Inferior parietal cortex (tissue), 1 donor: ENCODE results near the gene CARS1.

Source experiments
- DNase-seq: peaks from one replicate; pipeline ENCODE4 v3.0.0-alpha.2; 2016; ENCODE audit errors: extremely low spot score

Gene CARS1

GRCh38 chr11:3040881-3041280, 16.3 kb downstream of the CARS1 start:
- DNase-seq = no peak

DNA sequence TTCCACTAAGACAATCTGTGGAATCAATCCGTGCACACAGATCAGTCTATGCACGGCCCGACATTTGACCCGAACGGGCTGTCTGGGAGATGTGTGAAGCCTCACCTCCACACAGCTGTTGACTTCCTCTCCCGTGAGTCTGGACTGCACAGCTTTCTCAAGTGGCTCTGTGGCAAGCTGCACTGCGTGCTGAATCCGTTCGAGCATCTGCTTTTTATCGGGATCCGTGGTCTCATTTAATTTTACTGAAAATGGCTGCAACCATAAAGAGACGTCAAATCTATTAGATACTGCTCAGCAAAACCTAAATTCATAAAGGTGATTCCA, 19.3 kb downstream of the CARS1 start:
- no peak for DNase-seq

GRCh38 chr11:3037040-3037944, 19.9 kb downstream of the CARS1 start:
- DNase-seq = peak; percentile 92

GRCh38 chr11:3036419-3036818, 20.8 kb downstream of the CARS1 start:
- no peak for DNase-seq

GRCh38 chr11:3035333-3035732, 21.9 kb downstream of the CARS1 start:
- no peak for DNase-seq

- DNase-seq = no peak
These were observed 26.7 kb downstream of the CARS1 start for GRCh38 chr11:3030289-3031070.

DNA sequence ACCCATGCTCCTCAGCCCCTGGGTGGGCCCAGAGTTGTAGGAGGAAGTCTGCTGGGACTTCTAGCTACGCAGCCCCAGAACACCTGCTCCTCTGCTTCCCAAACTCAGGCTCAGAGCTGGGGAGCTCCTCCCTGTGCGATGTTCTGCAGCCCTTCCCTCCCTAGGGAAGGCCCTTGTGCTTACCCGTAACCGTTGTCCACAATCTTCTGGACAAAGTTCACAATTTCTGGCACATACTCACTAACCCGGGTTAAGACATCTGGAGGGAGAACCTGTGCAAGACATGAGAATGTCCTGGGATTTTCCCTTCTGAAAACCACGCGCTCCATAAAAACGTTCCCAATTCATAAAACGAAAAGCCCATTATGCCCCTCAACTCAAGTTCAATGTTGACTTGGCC, 28.4 kb downstream of the CARS1 start:
- no peak for DNase-seq

DNA sequence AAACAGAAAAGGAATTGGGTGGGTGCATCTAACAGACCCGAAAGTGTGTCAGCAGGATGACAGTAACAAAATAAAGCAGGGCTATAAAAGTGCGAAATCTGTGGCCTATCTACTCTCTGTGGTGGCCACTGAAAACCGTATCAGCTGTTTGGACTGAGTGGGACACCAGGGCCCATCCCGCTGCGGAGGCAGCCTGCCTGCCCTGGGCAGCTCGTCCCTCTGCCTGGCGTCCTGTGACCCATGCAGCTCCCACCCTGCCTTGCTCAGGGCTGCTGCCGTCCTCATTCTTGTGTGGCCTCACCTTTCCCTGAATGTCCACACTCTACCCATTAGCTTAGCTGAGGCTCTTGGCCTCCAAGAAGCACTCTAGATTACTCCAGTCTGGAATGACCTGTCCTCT, 30.4 kb downstream of the CARS1 start:
- DNase-seq = no peak

DNA sequence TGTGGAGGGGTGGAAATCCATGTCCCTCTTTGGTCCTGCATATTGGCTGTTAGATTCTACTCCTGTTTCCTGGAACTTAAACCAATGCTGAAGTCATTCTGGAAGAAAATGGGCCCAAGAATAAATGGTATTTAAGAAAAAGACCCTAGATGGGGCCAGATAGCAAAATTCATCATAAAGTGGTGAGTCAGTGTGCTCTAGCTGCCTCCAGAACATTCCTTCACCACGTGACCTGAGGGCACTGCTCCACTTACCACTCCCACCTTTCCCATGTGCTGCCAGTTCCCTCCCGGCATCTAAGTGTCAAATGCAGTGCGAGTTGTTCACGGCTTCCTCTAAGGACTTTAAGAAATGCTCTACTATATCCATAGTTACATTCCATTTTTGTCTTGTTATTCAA, 34.2 kb downstream of the CARS1 start:
- no peak for DNase-seq

DNA sequence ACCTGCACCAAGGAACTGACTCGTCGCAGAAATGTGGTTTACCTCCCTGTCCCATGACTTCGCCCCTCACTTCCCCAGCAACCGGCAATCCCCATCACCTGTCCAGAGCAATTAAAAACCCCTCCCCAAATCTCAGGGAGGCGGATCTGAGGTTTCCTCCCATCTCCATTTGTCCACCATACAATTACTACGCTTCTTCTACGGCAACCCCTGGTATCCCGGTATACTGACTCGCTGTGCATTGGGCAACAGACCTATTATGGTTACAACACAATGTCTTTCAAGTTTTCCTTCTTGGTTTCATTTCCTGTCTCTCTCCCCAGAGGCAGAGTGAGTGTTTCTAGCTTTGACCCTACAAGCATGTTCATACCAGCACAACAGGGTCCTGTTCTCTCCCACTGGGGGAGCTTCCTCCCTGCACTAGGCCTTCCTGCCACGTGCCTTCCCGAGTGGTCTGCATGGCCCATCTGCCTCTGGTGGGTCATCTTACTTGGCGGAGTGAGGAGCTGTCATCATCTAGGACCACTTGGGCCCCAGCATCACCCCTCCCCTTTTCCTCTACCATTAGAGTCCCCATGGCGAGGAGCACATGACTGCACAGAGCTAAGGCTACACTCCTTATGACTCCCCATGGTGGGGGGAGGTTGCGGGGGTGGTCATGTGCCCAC, 34.8 kb downstream of the CARS1 start:
- no peak for DNase-seq

- peak; percentile 60 for DNase-seq
These were observed 36.1 kb downstream of the CARS1 start for GRCh38 chr11:3021125-3021524.

GRCh38 chr11:3020011-3020410, 37.2 kb downstream of the CARS1 start:
- DNase-seq = no peak

DNA sequence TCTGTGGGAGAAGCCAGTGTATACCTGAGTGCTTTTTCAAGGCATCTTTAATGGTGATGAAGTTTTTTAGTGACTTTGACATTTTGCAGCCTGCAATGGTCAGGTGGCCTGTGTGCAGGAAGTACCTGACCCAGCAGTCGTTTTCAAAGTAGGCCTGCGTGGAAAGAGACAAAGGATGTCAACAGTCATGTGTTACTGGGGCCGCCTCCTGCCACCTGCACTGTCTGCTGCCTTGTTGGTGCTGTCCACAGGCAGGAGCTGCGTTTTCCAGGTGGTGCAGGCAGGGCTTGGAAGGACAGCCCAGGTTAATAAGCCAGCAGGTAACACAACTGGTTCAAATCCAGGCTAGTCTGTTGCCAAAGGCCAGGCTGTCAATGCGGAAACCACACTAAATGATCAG, 38.6 kb downstream of the CARS1 start:
- DNase-seq = no peak

- DNase-seq = no peak
These were observed 40.4 kb downstream of the CARS1 start for GRCh38 chr11:3016861-3017260.

GRCh38 chr11:3015796-3016195, 41.4 kb downstream of the CARS1 start:
- no peak for DNase-seq

DNA sequence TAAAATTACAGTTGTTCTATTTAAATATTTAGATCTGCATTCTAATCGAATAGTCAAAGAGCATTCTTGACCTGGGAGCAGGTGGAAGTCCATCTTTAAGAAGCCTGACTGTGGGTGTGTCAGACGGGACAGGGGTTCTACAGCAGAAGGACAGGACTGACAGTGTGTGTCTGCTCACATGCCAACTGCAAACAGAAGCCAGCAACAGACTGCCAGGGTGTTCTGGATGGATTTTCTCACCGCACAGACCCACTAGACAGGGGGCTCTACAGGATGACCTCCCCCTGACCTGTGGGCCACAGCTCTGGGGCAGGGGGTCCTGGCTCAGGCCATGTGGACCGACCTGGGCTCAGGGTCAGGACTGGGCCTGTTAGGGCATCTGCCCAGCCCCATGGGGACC, 42.3 kb downstream of the CARS1 start:
- DNase-seq = no peak

GRCh38 chr11:3014057-3014938, 42.9 kb downstream of the CARS1 start:
- no peak for DNase-seq

DNA sequence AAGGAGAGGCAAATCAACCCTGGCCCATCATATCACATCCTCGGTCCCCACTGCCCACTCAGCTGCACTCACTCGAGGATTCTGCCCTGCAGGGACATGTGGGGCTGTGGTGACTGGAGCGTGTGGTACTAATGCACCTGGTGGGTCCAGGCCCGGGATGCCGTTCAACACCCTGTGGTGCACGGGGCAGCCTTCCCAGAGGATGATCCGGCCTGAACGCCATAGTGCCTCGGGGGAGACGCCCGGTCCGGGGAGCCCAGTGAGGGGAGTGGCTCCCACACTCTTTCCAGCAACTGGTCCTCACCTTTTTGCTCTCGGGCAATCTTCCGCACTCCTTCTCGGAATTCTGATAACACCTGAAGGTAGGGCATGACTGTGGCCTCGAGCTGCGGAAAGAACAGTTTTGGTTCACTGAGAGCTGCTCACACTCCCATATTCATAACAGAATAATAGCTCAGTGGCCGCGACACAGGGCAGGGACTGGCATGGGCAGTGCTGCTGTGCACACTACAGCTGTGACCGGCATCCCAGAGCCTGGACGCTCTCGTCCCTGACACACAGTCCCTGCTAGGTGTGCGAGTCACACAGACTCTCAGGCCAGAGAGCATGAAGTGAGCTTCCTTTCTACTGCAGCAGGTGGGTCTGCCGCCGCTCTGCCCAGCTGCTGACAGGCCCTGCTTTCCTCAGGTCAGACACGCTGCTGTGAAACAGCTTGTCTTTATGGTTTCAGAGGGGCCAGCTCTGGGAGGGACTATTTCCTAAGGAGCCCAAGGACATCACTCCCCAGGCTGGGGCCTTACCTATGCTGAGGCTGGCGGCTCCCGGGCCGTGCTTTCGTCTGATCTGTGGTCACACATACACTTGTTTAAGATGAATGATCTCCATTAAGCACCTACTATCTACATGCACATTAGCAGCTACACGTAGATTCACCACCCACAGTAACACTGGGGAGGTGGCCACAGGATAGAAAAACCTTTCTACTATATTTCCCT, 45.0 kb downstream of the CARS1 start:
- no peak for DNase-seq

DNA sequence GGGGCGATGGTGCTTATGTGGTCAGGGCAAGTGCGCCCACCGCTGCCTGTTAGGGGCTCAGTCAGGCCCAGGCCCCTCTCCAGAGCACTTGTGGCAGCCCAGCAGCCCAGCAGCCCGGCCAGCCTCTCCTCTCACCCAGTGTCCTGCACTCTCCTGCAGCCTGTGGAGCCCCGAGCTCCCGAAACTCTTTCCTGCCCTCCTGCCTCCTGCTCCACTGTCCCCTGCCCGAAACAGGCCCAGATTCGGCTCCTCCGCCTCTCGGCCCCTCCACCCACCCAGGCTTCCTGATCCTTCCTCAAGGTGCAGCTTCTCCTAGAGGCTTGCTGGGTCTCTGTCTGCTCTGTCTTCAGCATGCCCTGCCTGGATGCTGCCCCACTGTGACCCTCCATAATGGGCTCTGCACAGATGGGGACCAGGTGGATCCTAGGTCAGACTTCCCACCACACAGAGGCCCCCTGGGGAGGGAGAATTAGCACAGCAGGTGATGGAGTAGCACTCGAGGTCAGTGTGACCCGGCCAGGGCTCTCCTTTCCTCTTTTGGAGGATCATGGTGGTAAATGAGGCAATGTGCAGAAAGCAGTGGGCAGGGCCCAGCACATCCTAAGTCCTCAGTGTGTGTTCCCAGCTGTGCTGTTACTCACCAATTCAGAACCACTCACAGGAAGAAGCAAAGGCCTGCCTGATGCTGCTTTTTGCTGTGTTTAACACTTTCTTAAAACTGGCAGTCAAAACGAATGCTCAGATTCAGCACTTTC, 46.5 kb downstream of the CARS1 start:
- DNase-seq = no peak

GRCh38 chr11:3010004-3010403, 47.2 kb downstream of the CARS1 start:
- DNase-seq = no peak
